HepG2 (cell line): ENCODE data around the gene SIRT7. TPM values are rescaled to one million over a fixed set of nuclear protein-coding genes. Genes with fewer than 3 reads are reported as not detected.

ENCODE experiments used
- CREB3 ChIP-seq: sonication (generic); formaldehyde crosslinking; IDR thresholded peaks from 2 replicates; pipeline ENCODE4 v1.5.0; 2020; ENCODE audit warnings: missing genetic modification reagents
- CTCF ChIP-seq: sonication (generic); formaldehyde crosslinking; IDR thresholded peaks from 2 replicates; pipeline ENCODE4 v1.5.0; 2020; ENCODE audit warnings: mild to moderate bottlenecking, missing genetic modification reagents, moderate library complexity
- EED ChIP-seq: sonication (generic); formaldehyde crosslinking; IDR thresholded peaks from 2 replicates; pipeline ENCODE4 v1.5.0; 2020; ENCODE audit warnings: mild to moderate bottlenecking, missing genetic modification reagents
- HBP1 ChIP-seq: IDR thresholded peaks from 2 replicates; pipeline ENCODE4 v1.6.1; 2016; ENCODE audit warnings: low read depth, control low read depth
- HOXA3 ChIP-seq: sonication (generic); formaldehyde crosslinking; IDR thresholded peaks from 2 replicates; pipeline ENCODE4 v1.5.0; 2020; ENCODE audit warnings: missing genetic modification reagents
- MTA1 ChIP-seq: sonication (generic); formaldehyde crosslinking; IDR thresholded peaks from 2 replicates; pipeline ENCODE4 v1.4.0; 2020; ENCODE audit warnings: missing genetic modification reagents, mild to moderate bottlenecking, borderline replicate concordance
- MXI1 ChIP-seq: IDR thresholded peaks from 3 replicates; pipeline ENCODE4 v1.6.1; 2012; ENCODE audit warnings: low read depth, low read length, inconsistent platforms, borderline replicate concordance
- SALL1 ChIP-seq: sonication (generic); formaldehyde crosslinking; IDR thresholded peaks from 2 replicates; pipeline ENCODE4 v1.8.0; 2022; ENCODE audit warnings: mild to moderate bottlenecking, missing genetic modification reagents
- SMC3 ChIP-seq: IDR thresholded peaks from 2 replicates; pipeline ENCODE4 v1.6.1; 2011; ENCODE audit warnings: low read length, improper control_type of control experiment
- SNAI1 ChIP-seq: sonication (generic); formaldehyde crosslinking; IDR thresholded peaks from 2 replicates; pipeline ENCODE4 v1.5.0; 2020; ENCODE audit warnings: mild to moderate bottlenecking, missing genetic modification reagents, borderline replicate concordance
- SRY ChIP-seq: sonication (generic); formaldehyde crosslinking; IDR thresholded peaks from 2 replicates; pipeline ENCODE4 v1.8.0; 2022; ENCODE audit warnings: mild to moderate bottlenecking, missing genetic modification reagents
- ZBED4 ChIP-seq: sonication (generic); formaldehyde crosslinking; IDR thresholded peaks from 2 replicates; pipeline ENCODE4 v1.4.0; 2020; ENCODE audit warnings: missing genetic modification reagents, borderline replicate concordance
- ZC3H13 ChIP-seq: sonication (generic); formaldehyde crosslinking; IDR thresholded peaks from 2 replicates; pipeline ENCODE4 v1.8.1; 2023; ENCODE audit warnings: mild to moderate bottlenecking, missing genetic modification reagents, moderate library complexity
- ZFP41 ChIP-seq: sonication (generic); formaldehyde crosslinking; IDR thresholded peaks from 2 replicates; pipeline ENCODE4 v1.4.0; 2020; ENCODE audit warnings: mild to moderate bottlenecking, missing genetic modification reagents, borderline replicate concordance
- ZNF331 ChIP-seq: sonication (generic); formaldehyde crosslinking; IDR thresholded peaks from 2 replicates; pipeline ENCODE4 v1.4.0; 2020; ENCODE audit warnings: missing genetic modification reagents
- ZNF503 ChIP-seq: sonication (generic); formaldehyde crosslinking; IDR thresholded peaks from 2 replicates; pipeline ENCODE4 v1.4.0; 2020; ENCODE audit warnings: missing genetic modification reagents
- ZNF607 ChIP-seq: sonication (generic); formaldehyde crosslinking; IDR thresholded peaks from 2 replicates; pipeline ENCODE4 v1.5.1; 2020; ENCODE audit warnings: missing genetic modification reagents, mild to moderate bottlenecking, borderline replicate concordance
- ZNF672 ChIP-seq: sonication (generic); formaldehyde crosslinking; IDR thresholded peaks from 2 replicates; pipeline ENCODE4 v1.8.1; 2022; ENCODE audit warnings: missing genetic modification reagents
- polyA plus RNA-seq, 8 experiments: library from polyadenylated mRNA; depleted of rRNA in 3 of 8; stranded (reverse) in 7 of 8; unstranded in 1 of 8; fragments of >200 nt; fragmentation: Illumina TruSeq in 4 of 8; extraction: Trizol in 4 of 8; gene quantifications; 2 replicates each; pipeline versions ENCODE4 v1.2.1 to v1.2.3, GENCODE V29; 2011 to 2016; ENCODE audit warnings: low read depth in 4 of 8, missing spikeins in 1 of 8, mixed read lengths in 1 of 8; ENCODE audit not compliant: insufficient read depth in 1 of 8
- total RNA-seq, 5 experiments: library from RNA; depleted of rRNA; stranded (reverse); fragments of >200 nt; fragmentation: Illumina TruSeq; extraction: Trizol; gene quantifications; 2 replicates each; pipeline ENCODE4 v1.2.3, GENCODE V29; 2016; ENCODE audit warnings: low read depth in 1 of 5

The SIRT7 gene
- total and polyA plus RNA-seq, 2 of the 13 experiments (the other 11 are each of a cell fraction or from before 2014, with no cell fraction given), result 8.3 to 24.8 TPM

- 0 out of 2 replicates have a peak, but pooled peaks have one; percentile 29 for TF ChIP-seq HBP1
- peak; percentile 41; the same call in 1 of the 2 replicates for TF ChIP-seq SMC3
- peak; percentile 14; the same call in 1 of the 2 replicates for TF ChIP-seq ZNF331 (CRISPR knock-in tag)
- peak; percentile 84; the same call in 1 of the 3 replicates for TF ChIP-seq MXI1
- TF ChIP-seq ZBED4 (CRISPR knock-in tag), result peak; percentile 62; the same call in 1 of the 2 replicates
- peak; percentile 63 for TF ChIP-seq SALL1 (CRISPR knock-in tag)
- peak; percentile 23; the same call in 1 of the 2 replicates for TF ChIP-seq ZNF672 (CRISPR knock-in tag)
- TF ChIP-seq HOXA3, result peak; percentile 88
- TF ChIP-seq EED, result 0 out of 2 replicates have a peak, but pooled peaks have one; percentile 17
- no peak for TF ChIP-seq SNAI1 (CRISPR knock-in tag)
- TF ChIP-seq SRY (CRISPR knock-in tag), result peak; percentile 16; the same call in 1 of the 2 replicates
- 0 out of 2 replicates have a peak, but pooled peaks have one; percentile 19 for TF ChIP-seq MTA1 (CRISPR knock-in tag)
- TF ChIP-seq CREB3 (CRISPR knock-in tag), result 0 out of 2 replicates have a peak, but pooled peaks have one; percentile 18
- peak; percentile 23 for TF ChIP-seq ZNF503 (CRISPR knock-in tag)
- peak; percentile 42; the same call in 1 of the 2 replicates for TF ChIP-seq ZC3H13 (CRISPR knock-in tag)
- no peak for TF ChIP-seq ZFP41
- peak; percentile 80 for TF ChIP-seq CTCF
- peak; percentile 50 for TF ChIP-seq ZNF607 (CRISPR knock-in tag)
These were observed 41.6 kb upstream of the SIRT7 start (continued) for GRCh38 chr17:81959362-81960129.
